ENCODE results near the gene OR2F2.

- TF ChIP-seq CTCF (IDR thresholded peaks at IDR 0.05) = no peak
- no peak for TF ChIP-seq POLR2A (IDR thresholded peaks at IDR 0.05)
Observed at GRCh38 chr7:143906151-143906550, 28.9 kb upstream of the OR2F2 start.

Measured in Peyer's patch (tissue), 4 donors.